ENCODE measurements around the gene TBCD. TPM values are rescaled to one million over a fixed set of nuclear protein-coding genes. Genes with fewer than 3 reads are reported as not detected.
A peak's percentile ranks its signal among the peaks of the same experiment; 100 is the strongest.

The TBCD gene
- total RNA-seq, 1 donor from 2014 or later = 207 TPM

DNA sequence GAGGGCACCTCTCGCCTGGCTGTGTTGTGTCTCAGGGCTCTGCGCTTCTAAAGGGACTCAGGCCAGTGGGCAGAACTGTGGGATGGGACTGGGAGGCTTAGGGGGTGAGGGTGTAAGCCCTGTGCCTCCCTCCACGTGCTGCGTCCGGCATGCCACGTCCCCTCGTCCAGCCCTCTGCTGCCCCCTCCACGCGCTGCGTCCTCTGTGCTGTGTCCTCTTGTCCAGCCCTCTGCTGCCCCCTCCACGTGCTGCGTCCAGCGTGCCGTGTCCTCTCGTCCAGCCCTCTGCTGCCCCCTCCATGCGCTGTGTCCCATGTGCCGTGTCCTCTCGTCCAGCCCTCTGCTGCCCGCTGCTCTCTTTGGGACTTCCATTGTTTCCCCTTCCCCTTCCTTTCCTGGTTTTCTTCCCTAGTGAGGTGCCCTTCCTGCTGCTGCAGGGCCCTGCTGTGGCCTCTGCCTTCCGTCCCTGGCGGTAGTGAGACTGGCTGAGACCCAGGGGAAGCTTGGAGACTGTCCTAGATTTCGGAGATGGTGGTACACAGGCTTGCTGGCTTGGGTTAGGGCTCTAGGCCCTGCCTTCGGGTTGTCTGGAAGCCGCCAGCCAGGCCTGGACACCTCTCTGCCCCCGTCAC lies 94.3 kb downstream of the TBCD start:
- Mint-ChIP-seq H3K36me3 (ENCODE audit: low read depth, unreplicated experiment) (peaks cover 35% of the 10 kb centered on the region), H3K4me1 (ENCODE audit: unreplicated experiment) (peaks cover 47% of the 10 kb centered on the region), H3K27ac (ENCODE audit: unreplicated experiment) (peak overlapping the region; percentile 97), H3K9me3 (ENCODE audit: unreplicated experiment) (no peaks in the 10 kb centered on the region), H3K4me3 (ENCODE audit: unreplicated experiment) (no peak overlapping the region), H3K27me3 (ENCODE audit: unreplicated experiment) (peaks cover 12% of the 10 kb centered on the region)
- DNase-seq (ENCODE audit: low spot score) = no peak
- TF ChIP-seq, protein P1, sequence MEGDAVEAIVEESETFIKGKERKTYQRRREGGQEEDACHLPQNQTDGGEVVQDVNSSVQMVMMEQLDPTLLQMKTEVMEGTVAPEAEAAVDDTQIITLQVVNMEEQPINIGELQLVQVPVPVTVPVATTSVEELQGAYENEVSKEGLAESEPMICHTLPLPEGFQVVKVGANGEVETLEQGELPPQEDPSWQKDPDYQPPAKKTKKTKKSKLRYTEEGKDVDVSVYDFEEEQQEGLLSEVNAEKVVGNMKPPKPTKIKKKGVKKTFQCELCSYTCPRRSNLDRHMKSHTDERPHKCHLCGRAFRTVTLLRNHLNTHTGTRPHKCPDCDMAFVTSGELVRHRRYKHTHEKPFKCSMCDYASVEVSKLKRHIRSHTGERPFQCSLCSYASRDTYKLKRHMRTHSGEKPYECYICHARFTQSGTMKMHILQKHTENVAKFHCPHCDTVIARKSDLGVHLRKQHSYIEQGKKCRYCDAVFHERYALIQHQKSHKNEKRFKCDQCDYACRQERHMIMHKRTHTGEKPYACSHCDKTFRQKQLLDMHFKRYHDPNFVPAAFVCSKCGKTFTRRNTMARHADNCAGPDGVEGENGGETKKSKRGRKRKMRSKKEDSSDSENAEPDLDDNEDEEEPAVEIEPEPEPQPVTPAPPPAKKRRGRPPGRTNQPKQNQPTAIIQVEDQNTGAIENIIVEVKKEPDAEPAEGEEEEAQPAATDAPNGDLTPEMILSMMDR (IDR thresholded peaks at IDR 0.05; ENCODE audit: unreplicated experiment) = no peak

DNA sequence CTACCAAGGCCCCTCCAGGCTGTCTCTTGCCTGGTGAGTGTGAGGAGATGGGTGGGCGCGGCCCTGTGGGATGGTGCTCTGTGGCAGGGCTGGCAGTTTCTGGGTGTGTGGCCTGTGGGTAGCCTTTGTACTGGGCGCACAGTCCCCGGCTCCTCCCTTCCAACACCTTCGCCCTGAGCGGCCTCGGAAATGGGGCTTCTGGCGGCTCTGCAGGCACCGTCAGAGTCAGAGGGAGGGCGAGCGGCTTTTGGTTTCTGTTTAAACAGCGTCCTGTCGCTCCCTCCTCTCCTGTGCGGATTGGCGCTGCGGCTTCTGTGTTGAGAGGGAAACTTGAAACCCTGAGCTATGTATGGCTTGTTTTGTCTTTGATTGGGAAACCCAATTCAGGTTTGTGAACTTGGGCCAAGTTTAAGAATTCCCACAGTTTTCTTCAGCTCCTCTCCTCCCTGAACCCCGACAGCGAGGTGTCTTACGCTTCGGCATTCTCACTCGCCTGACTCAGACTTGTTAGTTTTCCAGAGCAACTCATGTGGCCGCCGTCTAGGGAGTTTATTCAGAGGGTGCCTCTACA lies 96.2 kb downstream of the TBCD start:
- Mint-ChIP-seq H3K36me3 (ENCODE audit: low read depth, unreplicated experiment) (peaks cover 31% of the 10 kb centered on the region), H3K27ac (ENCODE audit: unreplicated experiment) (no peak overlapping the region), H3K4me1 (ENCODE audit: unreplicated experiment) (peaks cover 44% of the 10 kb centered on the region), H3K27me3 (ENCODE audit: unreplicated experiment) (peaks cover 9% of the 10 kb centered on the region), H3K9me3 (ENCODE audit: unreplicated experiment) (no peaks in the 10 kb centered on the region), H3K4me3 (ENCODE audit: unreplicated experiment) (no peak overlapping the region)
- TF ChIP-seq, protein P1 (IDR thresholded peaks at IDR 0.05; ENCODE audit: unreplicated experiment) = no peak
- no peak for DNase-seq (ENCODE audit: low spot score)

DNA sequence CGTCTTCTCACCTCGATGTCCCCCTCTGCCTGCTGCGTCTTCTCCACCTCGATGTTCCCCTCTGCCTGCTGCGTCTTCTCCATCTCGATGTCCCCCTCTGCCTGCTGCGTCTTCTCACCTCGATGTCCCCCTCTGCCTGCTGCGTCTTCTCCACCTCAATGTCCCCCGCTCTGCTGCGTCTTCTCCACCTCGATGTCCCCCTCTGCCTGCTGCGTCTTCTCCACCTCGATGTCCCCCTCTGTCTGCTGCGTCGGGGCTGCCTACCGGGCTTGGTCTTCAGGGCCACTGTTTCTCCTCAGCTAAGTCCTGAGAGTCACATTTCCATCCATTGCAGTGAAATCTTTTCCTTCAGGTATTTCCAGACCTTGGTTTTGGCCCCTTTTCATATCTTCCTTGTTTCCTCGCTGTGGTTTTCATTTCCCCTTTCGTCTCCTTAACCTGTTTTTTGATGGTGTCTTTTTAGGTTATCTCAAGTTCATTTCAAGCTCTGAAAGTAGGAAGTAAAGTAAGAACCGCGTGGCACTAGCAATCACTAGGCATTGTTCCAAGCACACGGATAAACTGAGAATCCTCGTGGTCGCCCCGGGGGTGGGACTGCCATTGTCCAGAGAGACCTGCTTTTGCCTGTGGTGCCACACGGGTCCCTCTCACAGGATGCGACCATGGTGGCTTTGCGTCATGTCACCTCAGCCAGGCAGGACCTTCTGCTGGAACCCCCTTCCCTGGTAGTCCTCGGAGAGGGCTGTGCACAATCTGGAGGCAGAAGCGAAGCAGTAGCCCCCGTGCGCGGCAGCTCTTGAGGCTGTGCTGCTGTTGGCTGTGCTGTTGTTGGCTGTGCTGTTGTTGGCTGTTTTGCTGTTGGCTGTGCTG lies 97.4 kb downstream of the TBCD start:
- DNase-seq (ENCODE audit: low spot score) = no peak
- Mint-ChIP-seq H3K9me3 (ENCODE audit: unreplicated experiment) (no peaks in the 10 kb centered on the region), H3K4me1 (ENCODE audit: unreplicated experiment) (peaks cover 40% of the 10 kb centered on the region), H3K4me3 (ENCODE audit: unreplicated experiment) (no peak overlapping the region), H3K27ac (ENCODE audit: unreplicated experiment) (peak overlapping the region; percentile 0), H3K27me3 (ENCODE audit: unreplicated experiment) (peaks cover 9% of the 10 kb centered on the region), H3K36me3 (ENCODE audit: low read depth, unreplicated experiment) (peaks cover 24% of the 10 kb centered on the region)
- TF ChIP-seq, protein P1 (IDR thresholded peaks at IDR 0.05; ENCODE audit: unreplicated experiment) = no peak

DNA sequence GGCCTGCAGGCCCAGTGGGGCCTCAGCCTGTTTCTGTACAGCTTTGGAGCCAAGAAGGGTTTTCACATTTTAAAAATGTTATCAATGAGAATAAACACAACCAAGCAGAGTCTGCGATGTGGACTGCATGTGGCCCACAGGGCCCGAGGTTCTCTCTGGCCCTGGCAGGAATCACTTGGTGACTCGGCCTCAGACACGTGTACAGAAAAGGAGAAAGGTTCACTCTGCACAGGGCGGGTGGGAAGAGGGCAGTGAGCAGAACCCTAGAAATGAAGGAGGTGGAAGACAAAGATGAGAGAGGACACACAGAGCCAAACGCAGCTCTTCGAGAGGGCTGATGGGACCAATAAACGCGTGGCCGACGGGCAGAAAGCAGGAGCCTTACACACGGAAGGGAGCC lies 99.5 kb downstream of the TBCD start:
- DNase-seq (ENCODE audit: low spot score) = no peak
- Mint-ChIP-seq H3K36me3 (ENCODE audit: low read depth, unreplicated experiment) (peaks cover 20% of the 10 kb centered on the region), H3K27ac (ENCODE audit: unreplicated experiment) (no peak overlapping the region), H3K27me3 (ENCODE audit: unreplicated experiment) (peaks cover 3% of the 10 kb centered on the region), H3K4me1 (ENCODE audit: unreplicated experiment) (peaks cover 21% of the 10 kb centered on the region), H3K9me3 (ENCODE audit: unreplicated experiment) (no peaks in the 10 kb centered on the region), H3K4me3 (ENCODE audit: unreplicated experiment) (no peak overlapping the region)
- TF ChIP-seq, protein P1 (IDR thresholded peaks at IDR 0.05; ENCODE audit: unreplicated experiment) = no peak

Measured in endothelial cell (in vitro differentiated cells).